HG03159 (cell line): ENCODE data around the gene CEP68.
"Not testable (repeated sequence)": the region's sequence is repeated elsewhere in the genome, so short reads cannot be mapped to it uniquely, and the experiment has no call there.

Source experiments
- ATAC-seq: cut with Tn5 transposase; IDR thresholded peaks from one replicate; pipeline ENCODE4 v1.9.1; 2021; ENCODE audit warnings: mild to moderate bottlenecking, moderate library complexity; ENCODE audit not compliant: unreplicated experiment

CEP68 gene, protein sequence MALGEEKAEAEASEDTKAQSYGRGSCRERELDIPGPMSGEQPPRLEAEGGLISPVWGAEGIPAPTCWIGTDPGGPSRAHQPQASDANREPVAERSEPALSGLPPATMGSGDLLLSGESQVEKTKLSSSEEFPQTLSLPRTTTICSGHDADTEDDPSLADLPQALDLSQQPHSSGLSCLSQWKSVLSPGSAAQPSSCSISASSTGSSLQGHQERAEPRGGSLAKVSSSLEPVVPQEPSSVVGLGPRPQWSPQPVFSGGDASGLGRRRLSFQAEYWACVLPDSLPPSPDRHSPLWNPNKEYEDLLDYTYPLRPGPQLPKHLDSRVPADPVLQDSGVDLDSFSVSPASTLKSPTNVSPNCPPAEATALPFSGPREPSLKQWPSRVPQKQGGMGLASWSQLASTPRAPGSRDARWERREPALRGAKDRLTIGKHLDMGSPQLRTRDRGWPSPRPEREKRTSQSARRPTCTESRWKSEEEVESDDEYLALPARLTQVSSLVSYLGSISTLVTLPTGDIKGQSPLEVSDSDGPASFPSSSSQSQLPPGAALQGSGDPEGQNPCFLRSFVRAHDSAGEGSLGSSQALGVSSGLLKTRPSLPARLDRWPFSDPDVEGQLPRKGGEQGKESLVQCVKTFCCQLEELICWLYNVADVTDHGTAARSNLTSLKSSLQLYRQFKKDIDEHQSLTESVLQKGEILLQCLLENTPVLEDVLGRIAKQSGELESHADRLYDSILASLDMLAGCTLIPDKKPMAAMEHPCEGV

DNA sequence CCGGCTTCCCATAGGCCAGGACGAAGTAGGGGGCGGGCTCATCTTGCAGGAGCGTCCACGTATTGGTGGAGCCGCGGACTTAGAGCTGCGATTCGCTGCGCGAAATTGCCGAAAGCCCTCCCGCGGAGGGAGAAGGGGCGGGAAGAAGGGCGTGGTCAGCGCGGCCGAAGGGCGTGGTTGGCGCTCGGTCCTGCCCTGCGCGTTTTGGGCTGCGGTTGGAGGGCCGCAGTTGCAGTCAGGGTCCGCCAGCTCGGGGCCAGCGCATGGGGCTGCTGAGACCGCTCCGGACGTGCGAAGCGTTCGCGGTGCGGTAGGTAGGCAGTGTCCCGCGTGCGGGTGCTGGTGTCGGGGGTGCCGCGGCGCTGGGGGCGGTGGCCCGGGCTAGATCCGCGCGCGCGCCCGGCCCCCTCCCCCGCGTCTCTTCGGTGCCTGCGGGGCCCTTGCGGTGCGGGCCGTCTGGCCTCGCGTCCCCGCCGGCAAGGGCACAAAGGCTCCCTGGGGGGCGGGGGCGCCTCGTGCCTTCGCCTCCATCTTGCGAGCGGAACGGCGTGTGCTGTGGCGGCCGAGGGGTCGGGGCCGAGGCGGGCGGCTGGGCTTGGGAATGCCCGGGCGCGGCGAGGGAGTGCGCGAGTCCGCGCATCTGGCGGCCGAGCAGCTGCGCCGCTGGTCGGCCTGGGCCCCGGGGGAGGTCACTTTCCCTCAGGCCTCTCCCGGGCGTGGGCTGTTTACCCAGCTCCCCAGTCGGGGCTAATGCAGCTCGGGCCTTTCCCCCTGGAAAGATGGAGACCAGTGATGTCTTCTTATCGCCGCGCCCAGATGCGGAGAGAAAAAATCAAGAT, at the start of gene CEP68:
TSS of gene CEP68 (plus strand) at position 202 of the 839 bp plus-strand sequence. CDS start 13,029 bp downstream, outside the sequence.
- ATAC-seq = peak; percentile 81

DNA sequence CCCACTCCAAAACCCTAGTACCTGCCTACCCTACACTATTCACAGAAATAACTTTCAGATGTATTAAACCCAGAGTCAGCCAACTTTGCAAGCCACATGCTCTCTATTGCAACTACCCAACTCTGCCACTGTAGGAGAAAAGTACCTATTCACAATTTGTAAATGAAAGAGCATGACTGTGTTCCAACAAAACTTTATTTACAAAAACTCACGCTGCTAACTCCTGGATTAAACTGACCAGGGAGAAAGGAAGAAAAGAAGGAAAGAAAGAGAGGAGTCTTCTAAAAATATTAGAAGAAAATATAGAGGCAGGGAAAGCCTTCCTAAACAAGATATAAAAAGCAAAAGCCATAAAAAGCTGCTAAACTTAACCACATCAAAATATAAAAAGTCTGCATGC, 42.4 kb upstream of the CEP68 start:
- ATAC-seq = no peak

DNA sequence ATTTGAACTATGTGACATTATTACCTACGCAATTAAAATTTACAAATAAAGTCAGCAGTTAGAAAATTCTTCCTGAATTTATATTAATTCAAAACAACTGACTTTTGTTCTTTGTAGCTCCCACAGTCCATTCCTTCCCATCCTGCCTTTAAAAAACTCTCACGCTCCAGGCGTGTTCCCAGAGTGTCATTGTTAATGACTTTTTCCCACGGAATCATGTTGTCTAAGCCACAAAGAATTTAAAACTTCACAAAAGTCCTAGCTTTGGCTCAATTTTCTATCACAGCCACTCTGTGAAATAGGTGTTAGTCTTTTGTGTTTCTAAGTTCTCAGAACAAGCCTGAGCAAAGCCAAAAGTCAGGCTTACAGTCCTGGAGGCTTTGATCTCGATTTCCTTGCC, 40.5 kb upstream of the CEP68 start:
- no peak for ATAC-seq

DNA sequence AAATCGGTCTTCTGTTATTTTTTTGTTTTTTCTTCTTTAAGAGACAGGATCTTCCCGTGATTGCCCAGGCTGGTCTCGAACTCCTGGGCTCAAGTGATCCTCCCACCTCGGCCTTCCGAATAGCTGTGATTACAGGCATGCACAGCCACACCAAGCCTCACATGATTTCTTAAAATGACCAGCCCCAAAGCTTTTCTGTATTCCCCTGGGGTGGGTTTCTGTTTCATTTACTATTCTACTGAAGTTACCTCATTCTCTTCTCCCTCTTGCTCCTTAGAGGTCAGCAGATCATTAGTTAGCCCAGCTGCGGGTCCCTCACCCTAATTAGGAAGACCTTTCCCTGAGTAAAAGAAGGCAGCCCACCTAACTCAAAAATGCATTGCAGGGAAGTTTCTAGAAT, 39.4 kb upstream of the CEP68 start:
- ATAC-seq = no peak

DNA sequence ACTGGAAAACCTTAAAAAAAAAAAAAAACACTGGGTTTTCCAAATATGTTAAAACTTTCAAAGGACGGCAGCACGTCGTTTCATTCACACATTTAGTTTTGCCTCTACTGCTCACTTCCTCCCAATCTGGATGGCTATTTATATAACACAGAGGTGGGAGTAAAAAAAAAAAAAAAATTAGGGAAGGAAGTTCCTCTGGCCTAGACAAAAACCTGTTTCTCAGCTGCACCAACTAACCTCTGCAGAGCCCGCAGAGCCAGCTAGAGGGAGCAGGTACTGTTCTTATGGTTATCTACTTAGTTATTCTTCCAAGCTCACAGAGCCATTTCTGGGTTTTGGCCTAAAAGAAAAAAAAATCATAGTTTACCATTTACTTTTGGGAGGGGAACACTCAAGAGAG, 38.9 kb upstream of the CEP68 start:
- ATAC-seq = no peak

DNA sequence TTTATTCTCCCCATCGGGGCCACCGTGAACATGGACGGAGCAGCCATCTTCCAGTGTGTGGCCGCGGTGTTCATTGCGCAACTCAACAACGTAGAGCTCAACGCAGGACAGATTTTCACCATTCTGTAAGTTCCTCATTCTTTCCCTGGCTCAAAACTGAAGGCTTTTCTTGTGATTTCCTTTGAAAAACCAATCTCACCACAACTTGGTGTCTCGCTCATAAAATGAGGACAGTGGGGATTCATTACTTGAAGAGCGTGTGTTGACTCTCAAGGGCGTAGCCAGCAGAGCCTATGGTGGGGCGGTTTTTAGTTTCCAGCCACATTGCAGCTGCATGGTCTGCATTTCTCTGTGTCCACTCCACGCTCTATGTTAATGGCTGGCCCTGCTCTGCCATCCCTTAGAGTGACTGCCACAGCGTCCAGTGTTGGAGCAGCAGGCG, 38.1 kb upstream of the CEP68 start:
- no peak for ATAC-seq

DNA sequence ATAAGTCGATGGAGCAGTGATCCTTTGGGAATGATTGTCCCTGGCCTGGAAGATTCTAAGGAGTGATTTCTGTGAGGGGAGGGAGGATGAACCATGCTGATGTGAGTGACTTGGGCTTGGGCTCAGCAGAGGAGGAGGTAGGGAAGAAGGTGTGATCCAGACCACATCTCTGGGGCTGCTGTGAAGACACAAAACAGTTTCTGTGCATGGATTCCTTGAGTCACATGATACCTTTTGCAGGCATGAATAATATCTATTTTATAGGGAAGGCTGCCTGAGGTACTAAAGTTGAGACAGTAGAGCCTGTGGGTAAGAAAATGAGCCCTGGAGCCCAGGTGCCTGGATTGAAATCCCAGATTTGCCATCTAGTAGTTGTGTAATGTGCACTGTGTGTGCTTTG, 37.2 kb upstream of the CEP68 start:
- no peak for ATAC-seq

DNA sequence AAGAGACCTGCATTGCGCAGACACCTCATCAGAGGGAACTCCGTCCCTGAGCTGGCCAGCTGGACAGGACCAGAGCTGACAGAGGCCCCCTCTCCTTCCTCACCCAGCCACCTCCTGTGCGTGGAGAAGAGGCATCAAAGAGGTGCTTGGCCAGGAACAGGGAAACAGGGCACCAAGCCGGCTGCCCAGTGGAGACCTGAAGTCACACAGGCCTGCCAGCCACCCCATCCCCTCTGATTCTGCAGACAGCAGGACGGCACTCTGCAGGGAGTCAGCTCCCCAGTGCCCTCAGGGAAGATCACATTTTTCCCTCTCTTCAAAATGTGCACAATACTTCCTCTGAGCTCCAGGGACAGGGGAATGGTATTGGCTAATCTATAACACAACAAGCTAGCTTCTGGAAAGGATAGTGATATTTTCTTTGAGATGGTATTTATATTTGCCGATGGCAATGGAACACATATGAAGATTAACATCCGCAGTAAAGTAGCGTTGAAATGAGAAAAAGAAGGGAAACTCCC, 36.5 kb upstream of the CEP68 start:
- no peak for ATAC-seq

DNA sequence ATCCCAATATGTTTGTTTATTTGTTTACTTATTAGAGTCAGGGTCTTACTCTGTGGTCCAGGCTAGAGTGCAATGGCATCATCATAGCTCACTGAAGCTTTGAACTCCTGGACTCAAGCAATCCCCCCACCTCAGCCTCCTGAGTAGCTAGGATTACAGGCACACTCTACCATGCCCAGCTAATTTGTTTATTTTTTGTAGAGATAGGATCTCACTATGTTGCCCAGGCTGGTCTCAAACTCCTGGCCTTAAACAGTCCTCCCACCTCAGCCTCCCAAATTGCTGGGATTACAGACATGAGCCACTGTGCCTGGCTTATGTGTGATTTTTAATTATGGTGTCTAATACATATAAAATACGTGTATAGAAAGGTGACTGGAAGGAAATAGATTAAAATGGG, 36.0 kb upstream of the CEP68 start:
- ATAC-seq = not testable (repeated sequence)

DNA sequence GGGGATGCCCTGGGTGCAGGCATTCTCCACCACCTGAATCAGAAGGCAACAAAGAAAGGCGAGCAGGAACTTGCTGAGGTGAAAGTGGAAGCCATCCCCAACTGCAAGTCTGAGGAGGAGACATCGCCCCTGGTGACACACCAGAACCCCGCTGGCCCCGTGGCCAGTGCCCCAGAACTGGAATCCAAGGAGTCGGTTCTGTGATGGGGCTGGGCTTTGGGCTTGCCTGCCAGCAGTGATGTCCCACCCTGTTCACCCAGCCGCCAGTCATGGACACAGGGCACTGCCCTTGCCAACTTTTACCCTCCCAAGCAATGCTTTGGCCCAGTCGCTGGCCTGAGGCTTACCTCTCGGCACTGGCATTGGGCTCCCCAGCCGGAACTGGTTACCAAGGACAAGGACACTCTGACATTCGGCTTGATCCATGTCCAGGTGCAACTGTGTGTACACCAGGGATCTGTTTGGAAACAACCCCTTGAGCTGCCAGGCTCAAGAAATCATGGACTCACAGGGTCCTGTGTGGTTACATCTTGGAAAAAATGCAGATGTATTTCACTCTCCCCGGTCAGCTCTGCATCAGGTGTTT, 35.2 kb upstream of the CEP68 start:
- no peak for ATAC-seq

DNA sequence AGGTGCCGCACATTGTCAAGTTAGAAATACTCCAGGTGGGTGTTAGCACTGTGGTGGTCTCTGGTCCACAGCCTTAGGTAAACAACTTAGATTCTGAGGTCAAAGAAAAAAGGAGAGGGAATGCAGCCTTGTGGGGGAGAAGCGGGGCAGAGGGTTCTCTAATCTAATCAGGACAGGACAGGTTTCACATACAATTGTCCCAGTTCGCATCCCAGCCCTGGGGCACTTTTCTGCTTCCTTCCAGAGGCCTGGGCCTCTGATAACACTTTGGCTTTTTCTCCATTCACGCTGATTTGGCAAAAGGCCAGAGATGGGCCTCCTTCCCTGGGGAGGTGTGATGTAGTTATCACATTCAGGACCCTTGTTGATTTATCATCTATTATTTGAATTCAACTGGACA, 34.5 kb upstream of the CEP68 start:
- ATAC-seq = no peak

DNA sequence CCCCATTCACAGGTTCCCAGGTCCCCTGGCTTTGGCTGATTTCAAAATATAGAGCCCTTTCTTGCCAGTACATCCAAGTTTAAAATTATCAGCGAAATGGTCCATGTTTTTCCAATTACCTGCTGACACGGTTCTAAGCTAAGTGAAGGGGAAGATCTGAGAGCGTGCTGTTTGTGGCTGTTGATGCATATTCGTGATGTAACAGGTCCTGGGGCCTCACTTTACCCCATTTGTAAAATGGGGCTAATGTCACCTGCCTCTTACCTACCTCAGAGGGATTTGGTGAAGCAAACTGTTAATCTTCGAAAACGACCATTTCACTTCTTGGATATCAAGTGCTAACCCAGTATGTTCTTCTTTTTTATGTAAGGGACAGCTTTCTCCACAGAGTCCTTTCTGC, 34.0 kb upstream of the CEP68 start:
- no peak for ATAC-seq

DNA sequence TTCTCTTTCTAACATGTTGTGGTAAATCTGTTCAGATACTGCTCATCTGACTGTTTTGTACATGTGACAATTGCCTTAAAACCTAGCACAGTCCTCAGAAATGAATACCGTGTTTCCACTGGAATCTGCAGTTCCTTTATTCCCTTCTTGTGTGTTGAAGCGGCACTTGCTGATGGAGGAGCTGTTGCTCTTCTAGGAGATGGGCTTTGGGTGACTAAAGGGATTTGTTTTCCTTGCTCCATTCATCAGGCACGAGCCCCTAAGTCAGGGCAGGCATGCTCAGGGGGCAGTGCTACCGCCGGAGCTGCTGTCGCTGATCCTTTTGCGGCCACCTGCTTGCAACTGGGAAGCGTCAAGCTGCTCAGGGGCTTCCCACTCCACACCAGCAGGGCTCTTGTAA, 32.5 kb upstream of the CEP68 start:
- ATAC-seq = no peak

DNA sequence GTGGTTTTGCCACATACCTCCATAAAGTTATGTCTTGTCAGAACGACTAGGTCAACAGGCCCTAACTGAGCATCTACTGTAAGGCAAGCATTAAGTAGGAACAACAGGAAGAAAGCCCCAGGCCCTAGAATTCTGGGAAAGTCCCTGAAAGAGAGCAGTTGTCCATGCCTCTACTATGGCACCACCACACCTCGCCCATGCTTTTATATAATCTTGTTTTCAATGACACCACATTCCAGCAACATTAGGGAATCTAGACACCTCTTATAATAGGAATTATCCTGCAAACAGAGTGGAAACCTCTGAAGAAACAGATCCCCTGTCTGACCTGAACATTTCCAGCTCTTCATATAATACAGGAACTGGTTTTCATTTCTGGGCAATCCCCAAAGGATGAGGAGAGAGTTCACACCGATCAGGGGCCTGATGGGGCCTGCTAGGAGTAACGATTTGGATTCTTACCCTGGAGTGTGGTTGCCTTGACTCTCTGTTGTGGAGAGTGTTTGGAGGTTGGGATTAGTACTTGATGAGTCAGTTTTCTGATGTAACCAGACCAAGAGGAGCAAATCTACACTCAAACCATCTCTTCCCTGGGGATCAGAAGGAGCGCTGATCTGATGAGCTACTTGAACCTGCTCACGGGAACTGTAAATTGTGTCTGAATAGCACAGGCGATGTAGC, 31.9 kb upstream of the CEP68 start:
- no peak for ATAC-seq

DNA sequence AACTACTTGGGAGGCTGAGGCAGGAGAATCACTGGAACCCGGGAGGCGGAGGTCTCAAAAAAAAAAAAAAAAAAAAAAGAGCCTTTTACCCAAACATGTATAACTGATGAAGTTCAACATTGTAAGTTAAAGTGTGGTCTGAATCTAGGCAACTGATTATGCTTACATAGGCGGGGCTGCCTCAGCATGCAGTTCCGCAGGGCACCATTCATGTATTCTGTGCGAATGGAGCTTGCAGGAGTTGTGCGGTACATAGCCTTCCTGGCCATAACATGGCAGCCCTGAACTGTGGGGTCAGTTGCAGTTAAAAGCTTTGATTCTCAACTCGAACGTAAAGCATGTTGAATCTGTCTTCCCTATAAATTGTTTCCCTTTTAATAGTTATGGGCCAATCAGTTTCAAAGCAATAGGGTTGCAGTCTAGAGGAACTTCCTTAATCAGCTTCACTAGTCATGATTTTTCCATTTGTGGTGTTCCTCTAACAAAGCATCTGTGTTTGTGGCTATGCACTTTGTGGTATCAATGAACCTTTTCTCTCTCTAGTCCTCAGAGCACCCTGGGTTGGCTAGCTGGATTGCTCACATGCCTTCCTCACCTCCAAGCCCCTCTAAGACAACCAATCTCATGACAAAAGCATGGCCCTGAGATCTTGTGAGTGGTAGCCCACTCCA, 30.6 kb upstream of the CEP68 start:
- no peak for ATAC-seq

DNA sequence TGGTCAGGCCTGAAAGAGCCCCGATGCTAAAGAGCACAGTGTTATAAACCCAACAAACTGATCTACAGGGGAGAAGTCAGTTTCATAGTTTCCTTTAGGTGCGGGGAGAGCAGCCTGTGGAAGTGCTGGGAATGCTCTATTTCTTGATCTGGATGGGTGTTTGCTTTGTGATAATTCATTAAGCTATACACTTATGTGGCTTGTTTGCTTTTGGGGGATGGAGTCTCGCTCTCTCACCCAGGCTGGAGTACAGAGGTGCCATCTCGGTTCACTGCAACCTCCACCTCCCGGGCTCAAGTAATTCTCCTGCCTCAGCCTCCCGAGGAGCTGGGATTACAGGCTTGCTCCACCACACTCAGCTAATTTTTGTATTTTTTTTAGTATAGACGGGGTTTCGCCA, 30.1 kb upstream of the CEP68 start:
- ATAC-seq = no peak

DNA sequence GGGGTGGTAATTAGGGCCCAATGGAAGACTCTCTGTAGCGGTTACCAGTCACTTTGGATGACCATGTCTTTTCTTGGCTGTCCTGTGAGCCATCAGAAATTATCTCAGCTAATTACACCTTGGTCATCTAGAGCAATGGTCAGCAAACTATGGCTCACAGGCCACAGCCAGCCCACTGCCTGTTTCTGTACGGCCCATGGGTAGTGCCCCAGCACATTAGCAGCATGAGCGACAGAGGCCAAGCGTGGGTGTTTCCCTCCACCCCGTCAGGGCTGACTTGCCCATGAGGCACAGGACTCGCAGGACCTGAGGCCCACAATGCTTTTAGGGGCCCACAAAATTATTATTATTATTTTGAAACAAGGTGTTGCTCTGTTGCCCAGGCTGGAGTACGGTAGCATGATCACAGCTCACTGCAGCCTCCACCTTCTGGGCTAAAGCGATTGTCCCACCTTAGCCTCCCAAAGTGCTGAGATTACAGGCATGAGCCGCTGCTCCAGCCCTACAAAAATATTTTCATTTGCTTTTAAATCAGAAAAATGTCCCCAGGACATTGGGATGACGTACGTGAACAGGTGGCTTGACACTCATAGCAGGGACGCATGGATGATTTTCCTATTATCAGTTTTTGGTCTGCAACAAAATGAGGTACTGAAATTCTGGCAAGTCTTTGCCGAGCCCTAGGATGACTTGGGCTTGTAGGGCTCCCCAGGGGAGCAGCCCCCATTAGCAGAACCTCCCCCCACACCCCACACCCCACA, 29.3 kb upstream of the CEP68 start:
- ATAC-seq = peak; percentile 42

DNA sequence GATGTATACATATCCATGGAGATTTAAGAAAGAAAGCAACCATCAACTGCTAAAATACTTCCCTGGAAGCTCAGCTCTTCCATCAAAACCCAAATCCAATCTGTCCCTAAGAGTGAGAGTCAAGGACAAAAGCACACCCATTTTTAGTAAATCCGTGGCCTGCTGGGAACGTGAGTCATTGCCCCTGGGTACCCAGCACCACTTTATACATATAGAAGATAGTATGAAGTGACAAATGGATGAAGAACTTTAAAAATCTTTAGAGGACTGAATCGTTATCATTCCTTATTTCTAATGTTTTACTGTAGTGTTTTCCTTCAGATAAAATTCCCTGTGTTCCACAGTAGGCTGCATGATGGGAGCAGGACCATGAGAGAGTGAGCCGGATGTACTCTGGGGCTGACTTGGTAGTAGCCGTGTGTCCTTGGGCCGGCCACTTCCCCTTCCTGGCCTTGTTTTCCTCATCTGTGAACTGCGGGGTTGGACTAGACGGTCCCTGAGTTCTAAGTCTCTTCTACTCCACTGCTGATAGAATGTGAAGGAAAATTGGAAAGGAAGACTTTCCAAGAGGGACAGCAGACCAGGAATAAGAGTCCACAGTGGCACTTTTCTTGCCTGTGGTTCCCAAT, 28.5 kb upstream of the CEP68 start:
- no peak for ATAC-seq
